A673 (cell line): Measurements from ENCODE around the gene MYH15.

Source experiments
- CTCF ChIP-seq: fragments of 300-800, 200-600 bp; sonication (generic); conservative IDR thresholded peaks from 2 replicates; pipeline ENCODE4 v1.5.1; 2017; ENCODE audit warnings: low read depth, mild to moderate bottlenecking, antibody characterized with exemption, low read length, moderate library complexity, mixed read lengths
- EZH2 ChIP-seq: fragments of 200-600 bp; sonication (generic); IDR thresholded peaks from 2 replicates; pipeline ENCODE4 v1.6.1; 2017; ENCODE audit warnings: borderline replicate concordance, low read depth, mild to moderate bottlenecking, mixed read lengths, antibody characterized with exemption, low read length; ENCODE audit not compliant: poor library complexity, severe bottlenecking

DNA sequence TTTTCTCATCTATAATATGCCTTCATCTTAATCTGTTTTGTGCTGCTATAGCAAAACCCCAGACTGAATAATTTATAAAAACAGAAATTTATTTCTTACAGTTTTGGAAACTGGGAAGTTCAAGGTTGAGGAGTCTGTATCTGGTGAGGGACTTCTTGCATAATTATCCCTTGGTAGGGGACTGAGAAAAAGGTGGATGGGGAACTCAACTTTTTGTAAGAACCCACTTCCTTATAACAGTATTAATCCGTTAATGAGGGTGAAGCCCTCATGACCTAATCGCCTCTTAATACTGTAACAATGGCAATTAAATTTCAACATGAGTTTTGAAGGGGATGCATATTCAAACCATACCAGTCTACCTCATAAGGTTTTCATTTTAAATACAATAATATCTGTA lies 17.4 kb upstream of the MYH15 start:
- TF ChIP-seq EZH2 (no peak), CTCF (no peak)
